Measurements from ENCODE around the gene GRAMD2B.
"Not testable (repeated sequence)": the region's sequence is repeated elsewhere in the genome, so short reads cannot be mapped to it uniquely, and the experiment has no call there.

GRAMD2B gene

DNA sequence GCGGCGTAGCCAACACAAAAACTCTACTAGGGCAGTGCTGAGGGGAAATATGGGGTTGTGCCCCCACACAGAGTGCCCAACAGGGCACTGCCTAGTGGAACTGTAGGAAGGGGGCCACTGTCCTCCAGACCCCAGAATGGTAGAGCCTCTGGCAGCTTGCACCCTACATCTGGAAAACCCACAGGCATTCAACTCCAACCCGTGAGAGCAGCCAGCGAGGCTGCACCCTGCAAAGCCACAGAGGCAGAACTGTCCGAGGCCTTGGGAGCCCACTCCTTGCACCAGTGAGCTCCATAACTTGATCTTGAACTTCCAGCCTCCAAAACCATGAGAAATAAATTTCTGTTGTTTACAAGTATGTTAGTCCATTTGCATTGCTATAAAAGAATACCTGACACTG, 27.7 kb downstream of the GRAMD2B start:
- DNase-seq = no peak

DNA sequence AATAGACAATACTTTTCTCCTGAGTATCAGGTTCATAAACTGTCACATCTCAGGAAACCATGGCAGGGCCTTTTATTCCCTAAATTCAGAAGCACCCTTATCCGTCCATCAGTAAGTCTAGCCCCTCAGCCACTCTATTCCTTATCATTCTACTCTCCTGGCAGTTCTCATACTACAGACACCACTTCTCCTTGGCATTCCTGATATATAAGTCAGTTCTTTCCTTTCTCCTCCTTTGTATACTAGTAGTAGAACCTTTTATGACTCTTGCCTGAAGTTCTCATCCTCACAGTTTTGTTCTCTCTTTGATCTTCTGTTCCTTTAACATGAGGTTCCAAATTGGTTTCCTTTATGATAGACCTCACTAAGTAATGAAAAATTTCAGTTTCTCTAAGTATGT, 29.3 kb downstream of the GRAMD2B start:
- DNase-seq = no peak

DNA sequence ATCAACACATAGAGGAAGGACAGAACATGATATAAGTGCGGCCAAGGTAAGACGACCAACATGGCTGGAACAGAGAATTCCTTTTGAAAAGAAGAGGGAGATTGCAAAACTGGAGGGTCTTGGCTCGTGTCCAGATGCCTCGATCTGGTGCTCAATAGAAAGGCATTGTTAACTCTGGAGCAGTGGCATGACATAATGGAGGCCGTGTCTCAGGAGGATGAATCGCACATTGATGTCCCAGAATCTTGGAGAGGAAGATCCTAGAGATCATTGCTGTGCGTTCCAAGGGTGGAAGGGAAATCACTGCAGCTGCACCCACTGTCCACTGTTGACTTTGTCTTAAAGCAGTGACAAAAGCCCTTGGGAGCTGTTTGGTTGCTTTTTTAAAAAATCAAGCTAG, 30.9 kb downstream of the GRAMD2B start:
- no peak for DNase-seq

DNA sequence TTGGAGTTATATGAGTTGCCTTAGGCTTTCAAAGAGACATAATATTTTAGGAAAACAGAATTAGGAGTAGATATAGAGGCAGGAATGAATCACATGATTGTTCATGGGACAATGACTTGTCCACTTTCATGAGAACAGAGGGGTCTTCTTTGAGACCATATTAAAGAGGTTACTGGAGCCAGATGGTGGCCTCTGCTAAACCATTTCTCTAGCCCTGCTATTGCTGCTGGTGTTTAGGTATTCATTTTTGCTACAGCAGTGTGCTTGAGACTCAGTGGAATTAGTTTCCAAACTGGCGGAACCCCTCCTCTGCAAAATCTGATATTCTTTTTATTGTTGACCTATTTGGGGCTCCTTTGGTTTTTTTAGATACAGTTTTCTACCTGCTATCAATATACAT, 31.3 kb downstream of the GRAMD2B start:
- DNase-seq = no peak

DNA sequence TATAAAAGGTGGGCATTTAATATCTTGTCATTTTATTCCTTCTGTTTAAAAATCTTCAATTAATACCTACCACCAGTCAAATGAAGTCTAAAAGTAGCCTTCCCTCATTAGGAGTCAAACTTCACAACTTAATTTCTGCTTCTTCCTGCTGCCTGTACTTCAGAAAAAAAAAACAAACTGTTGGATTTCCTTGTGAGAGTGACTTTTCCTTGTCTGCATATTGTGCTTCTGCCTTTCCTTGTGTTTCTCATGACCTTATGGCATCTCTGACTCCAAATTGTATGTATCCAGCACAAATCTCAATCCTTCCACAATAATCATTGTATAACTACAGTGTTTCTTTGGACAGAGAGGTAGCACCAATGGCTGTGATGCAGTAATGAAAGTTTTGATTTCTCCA, 32.1 kb downstream of the GRAMD2B start:
- DNase-seq = no peak

DNA sequence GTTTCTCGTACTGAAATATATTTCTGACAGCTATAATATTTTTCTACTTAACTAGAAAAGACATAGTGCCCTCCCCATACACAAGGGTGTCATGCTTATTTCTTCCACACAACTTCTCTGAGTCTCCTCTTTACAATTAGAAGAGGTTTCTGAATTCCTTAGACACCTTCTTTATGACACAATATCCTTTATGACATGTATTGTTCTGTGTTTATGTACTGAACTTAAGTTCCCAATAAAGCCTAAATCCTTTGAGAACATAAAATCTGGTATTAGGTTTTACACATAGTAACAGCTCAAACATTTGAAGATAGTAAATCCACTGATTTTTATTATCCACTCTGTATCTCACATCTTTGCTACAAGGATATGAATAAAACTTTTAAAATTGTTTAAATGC, 32.5 kb downstream of the GRAMD2B start:
- DNase-seq = no peak

DNA sequence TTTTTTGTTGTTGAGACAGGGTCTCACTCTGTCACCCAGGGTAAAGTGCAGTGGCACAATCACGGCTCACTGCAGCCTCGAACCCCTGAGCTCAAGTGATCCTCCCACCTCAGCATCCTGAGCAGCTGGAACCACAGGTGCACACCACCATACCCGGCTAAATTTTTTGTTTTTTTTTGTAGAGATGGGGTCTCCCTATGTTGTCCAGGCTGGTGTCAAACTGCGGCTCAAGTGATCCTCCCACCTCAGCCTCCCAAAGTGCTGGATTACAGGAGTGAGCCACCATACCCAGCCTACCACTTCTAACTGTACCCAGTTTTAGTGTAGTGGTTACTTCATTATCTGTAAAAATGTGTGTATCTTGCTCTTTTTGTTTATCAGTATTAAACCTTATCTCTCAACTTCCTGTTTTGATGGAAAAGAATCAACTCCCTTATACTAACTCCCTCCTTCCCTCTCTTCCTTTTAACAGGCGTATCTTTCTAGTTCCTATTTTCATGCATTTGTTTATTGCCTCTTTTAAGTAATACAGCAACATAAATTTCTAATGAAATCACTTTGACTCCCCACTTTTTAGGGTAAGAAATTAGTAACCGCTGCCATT, 33.1 kb downstream of the GRAMD2B start:
- DNase-seq = no peak

DNA sequence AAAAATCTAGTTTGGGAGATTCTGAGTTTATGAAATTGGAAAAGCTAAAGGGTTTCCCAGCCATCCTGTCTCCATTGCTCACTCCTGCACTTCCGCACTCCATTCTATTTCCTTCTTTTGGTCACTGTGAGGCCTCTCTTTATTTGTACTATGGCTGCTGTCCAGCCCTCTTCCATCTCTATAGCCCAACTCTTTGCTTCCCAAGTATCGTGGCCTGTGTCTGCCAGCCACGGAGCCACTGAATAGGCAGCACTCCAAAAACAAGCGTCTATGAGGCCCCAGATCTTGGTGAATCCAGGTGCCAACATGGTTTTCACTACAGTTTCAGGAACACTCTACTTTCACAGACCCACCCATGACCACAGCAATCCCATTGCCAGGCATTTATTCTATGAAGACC, 37.2 kb downstream of the GRAMD2B start:
- DNase-seq = no peak

DNA sequence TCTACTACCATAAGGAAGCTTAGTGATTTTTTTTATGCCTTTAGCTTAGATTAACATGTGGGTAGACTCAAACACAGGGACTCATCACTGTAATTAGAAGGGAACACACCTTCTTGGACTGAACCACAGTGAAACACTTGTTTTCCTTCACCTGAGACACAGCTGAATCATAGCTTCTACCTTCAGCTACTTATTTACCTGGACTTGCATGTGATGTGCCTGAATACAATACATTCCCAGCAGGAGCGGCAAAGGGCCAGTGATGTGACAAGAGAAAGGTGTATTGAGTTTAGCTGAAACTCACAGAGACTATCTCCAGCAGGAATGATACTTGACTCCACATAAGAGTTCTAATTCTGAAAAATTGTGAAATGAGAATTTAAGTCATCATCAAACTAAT, 37.8 kb downstream of the GRAMD2B start:
- no peak for DNase-seq

DNA sequence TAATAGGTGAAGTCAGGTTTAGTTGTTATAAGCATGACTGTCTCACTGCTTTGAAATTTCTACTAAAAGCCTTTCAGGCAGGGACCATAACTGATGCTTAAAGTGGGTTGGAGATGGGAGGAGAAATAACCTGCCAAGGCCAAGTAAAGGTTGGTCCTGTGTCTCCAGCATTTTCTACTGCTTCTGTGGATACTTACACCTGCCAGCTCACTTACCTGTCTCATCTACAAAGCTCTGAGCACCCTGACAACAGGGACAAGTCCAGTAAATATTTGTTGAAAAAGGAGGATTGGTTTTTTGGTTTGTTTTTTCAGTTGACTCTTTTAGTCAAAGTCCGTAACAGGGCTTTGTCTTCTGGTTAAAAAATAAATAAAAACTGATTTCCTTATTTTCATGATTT, 38.6 kb downstream of the GRAMD2B start:
- no peak for DNase-seq

DNA sequence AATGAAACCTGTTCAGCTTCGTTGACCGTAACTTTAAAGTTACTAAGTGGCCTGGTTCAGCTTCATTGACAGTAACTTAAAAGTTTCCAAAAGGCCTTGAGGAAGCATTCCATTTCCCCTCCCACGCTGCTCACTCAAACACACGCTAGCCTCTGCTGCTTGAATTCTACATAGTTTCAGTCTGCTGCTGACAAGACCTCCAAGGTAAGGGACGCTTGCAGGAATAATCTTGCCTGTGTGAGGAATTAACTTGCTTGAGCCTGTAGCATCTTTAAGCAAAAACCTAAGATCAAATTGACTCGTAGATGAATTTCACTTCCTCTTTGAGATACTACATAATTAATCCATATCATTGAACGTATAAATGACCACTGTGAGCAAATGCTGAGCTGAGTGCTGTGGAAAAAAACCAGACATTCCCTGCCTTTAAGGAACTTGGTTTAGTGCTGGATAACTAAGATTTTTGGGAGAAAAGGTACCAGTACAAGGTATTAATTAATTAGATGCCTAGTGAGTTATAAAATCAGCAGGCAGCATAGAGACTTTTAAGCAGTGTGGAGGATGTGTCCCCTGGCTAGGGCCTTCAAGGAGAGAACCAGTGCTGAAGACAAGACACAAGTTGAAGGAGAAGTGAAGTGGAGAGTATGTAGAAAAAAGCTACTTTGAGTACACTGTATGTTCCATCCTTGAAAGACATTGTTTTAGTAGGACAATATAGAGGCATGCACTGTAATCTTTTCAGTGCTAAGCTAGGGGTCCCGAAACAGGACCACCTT, 39.2 kb downstream of the GRAMD2B start:
- DNase-seq = no peak

DNA sequence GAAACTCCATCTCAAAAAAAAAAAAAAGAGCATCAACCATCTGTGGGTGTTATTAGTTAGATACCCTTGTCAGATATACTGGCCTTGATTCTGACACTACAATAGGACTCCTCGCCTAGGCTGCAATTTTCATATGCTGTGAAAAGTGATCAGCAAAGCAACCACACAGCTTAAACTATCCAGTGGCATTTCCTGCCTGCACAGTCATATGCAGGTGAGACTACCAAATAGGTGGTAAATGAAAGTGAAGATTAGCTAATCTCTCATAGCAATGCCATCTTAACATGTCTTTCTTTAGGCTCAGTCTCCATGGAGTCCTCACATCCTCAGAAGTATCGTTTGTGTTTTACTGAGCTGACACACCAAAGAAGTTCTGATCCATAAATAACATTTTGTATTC, 40.8 kb downstream of the GRAMD2B start:
- DNase-seq = no peak

DNA sequence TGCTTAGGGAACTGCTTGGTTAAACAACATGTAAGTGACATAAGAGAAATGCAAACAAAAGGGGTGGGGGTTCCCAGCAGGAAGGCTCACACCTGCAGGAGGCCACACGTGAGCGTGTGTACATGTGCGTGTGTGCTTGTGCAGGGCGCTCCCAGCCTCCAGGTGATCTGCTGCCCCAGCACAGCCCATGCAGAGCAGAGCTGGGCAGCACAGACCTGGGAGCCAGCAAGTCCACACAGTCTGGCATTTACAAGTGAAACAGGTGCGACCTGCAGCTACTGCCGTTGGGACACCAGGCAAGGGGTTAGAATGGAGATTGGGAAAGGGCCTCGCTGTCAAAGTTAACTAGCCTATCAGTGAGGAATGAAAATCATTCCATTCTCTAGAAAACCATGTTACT, 41.8 kb downstream of the GRAMD2B start:
- DNase-seq = no peak

DNA sequence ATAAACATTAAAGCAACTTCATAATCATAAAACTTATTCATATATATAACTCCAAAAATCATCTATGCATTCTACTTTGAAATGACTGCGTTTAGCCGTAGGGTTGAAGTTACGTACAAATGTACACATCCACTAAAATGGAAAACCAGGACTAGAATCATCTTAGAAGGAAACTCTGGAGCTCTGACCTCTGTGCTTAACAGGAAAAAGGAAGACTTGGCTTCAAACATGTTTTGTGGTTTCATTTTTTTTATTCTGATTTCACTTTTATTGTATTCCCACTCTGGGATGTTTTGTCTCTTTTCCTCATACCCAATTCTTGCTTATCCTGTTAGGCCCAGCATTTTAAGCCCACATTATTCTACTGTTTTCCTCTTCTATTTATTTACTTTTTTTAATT, 44.9 kb downstream of the GRAMD2B start:
- no peak for DNase-seq

DNA sequence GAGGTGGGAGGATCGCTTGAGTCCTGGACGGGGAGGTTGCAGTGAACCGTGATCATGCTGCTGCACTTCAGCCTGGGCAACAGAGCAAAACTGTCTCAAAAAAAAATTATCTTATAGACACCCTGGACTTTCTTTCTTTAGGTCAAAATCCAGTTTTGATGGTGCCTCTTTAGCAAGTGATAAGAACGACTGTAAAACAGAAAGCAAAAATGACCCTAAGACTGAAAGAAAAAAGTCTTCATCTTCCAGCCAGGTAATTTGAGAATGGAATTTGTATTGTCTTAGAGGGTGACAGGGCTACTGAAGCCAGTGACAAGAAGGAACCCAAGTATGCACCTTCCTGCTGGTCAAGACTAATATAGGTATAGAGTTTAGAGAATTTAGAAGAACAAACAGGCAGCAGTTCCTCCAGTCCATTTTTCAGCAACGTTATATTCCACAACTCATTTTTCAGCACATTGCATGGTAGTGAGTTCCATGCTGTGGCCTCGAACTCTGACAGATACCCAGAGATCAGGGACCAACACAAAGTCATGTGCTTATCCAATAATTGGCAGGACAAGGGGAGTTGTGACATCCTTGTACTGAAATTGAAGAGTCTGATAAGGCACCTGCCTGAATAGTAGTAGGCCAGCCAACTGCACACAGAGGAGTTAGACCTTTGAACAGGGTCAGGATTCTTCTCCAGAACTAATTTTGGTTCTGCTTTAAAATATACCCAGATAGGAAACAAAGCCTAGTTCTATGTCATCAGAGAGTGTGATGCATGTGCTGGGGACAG, 46.5 kb downstream of the GRAMD2B start:
- DNase-seq = no peak

DNA sequence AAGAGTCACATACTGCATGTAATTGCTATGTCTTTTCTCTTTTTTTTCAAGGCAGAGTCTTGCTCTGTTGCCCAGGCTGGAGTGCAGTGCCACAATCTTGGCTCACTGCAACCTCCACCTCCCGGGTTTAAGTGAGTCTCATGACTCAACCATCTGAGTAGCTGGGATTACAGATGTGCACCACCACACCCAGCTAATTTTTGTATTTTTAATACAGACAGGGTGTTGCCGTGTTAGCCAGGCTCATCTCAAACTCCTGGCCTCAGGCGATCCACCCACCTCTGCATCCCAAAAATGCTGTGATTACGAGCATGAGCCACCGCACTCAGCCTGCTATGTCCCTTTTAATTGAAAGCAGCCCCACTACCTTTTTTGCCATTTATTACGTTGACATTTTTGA, 47.3 kb downstream of the GRAMD2B start:
- not testable (repeated sequence) for DNase-seq

DNA sequence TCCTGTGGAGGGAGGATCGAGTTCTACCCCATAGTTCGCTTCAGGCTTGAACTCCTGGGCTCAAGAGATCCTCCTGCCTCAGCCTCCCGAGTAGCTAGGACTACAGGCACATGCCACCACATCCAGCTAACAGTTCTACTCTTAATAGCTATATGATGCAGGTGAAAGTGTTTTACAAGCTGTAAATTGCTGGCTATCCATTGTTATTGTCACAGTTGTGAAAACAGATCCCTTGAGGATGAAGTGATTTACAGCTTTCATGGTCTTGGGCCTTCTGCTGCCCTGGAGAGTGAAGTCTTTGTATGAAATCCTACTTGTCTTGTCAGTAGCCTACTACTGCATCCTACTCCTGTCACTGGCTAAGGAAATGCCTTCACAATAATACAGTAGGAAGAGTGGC, 48.0 kb downstream of the GRAMD2B start:
- DNase-seq = no peak

DNA sequence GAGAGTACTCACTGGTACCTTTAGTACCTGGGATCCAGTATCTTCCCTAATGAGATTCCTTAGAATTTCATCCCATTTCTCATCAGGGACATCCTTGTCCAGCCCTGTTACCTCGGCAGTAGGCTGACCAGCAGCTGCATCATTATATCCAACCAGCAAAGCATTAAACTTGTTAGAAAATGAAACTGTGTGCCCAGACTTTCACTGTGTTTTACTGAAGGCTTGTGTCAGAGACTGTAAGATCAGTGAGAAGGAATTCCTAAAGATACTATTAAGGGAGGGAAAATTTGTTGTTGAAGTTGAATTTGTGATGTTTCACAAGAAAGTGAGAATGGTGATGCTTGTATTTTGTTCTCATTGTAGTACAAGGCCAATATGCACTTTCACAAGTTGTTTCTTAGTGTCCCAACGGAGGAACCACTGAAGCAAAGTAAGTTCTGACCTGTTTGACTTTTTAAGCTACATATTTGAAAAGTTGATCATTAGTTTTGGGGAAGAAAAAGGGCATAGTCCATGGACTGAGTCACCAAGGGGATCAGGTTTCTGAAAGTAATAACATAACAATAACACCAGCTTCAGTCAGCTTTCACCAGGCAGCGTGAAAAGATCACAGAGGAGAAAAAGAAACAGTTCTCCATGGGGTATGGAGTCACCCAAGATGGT, 48.8 kb downstream of the GRAMD2B start:
- no peak for DNase-seq

DNA sequence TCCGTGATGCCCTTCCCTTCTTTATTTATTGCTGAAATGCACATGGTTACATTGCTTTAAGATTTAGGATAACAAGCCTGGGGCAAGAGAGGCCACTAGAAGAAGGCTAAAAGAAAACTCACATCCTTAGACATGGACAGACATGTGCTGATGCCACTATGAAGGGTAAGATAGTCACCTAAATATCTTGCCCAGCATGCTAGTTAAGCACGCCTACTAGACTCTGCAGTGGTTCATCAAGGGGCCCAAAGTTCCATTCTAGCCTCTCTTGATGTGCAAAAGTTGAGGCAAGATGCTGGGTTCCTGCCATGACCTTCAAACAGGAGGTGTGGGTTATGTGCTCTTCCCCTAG, 49.3 kb downstream of the GRAMD2B start:
- no peak for DNase-seq

DNA sequence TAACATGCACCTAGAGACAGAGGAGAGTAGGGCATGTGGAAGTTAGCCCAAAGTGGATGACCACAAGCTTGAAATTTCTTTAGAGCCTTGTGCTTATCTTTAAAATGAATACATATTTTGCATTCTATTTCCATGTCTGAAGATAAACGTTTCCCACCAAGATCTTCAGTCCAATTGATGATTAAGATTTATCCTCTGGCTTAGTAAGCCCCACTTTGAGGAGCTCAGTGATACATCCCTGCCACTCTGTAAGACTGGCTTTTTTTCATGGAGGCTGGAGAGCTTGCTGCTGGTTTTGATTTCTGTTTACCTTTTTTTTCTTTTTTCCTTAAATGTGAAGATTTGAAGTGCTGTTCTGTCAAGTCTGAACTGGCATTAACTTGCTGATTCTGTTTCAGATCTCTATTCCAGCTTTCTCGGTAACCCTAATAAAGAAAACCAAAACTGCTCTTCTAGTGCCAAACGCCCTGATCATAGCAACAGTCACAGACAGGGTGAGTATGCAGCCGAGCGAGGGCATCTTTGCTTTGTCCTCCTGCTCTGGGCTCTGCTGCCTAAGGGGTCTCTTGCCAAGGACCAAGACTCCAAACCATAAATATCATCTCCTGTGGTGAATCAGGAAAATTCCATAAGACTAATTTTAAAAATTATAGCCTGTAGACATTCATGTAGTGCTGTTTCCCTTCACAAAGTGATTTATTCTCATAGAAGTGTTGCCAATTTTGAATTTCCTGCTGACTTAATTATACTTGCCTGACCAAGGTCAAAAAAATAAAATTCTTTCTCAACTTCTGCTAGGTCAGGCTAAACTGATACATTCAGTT, 54.3 kb downstream of the GRAMD2B start:
- DNase-seq = no peak

DNA sequence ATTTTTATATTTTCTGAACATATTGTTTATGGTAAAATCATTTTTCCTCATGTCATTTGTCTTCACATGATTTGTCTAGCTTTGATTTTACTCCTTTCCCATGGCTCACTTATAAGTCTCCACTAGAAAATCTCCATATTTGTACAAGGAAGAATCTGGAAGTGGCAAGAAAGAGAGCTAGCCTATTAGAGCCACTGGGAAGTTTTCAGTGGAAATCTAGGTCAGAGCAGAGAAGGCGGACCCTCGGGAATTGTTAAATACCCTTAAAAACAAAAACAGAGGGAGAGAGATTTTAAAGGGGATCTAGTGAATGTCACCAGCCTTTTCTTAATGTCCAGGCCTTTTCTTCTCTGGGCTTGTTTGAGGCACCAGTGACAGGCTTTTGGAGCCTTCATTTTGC, 56.6 kb downstream of the GRAMD2B start:
- no peak for DNase-seq

DNA sequence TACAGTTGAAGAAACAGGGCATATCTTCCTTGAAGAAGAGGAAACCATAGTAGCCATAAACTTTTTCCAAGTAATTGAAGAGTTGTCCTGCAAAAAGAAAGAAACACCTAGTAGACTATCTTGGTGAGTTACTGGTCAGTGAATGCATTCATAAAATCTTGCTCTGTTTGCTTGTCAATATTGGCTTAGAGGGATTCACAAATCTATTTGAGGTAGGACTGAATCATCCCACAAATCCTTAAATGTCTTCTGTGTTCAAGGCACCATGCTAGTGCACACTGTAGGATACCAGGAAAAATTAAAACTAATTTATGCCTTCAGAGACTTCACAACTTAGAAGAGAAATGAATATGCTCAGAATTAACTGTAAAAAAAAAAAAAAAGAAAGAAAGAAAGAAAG, 57.6 kb downstream of the GRAMD2B start:
- no peak for DNase-seq

DNA sequence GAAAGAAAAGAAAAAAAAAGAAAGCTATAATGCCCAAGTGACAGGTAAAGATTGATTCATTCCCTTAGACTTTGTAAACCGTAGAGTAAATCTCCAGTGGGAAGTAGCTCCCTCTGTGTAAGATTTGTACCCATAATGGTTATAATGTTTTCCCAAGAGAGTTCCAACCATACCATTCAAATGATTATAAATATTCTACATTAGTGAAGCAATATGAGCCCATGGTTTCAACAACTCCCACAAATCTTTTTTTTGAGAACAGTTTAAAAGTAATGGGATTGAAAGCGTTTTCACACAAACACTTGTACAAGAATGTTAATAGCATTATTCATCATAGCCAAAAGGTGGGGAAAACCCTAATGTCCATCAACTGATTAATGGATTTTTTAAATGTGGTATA, 58.0 kb downstream of the GRAMD2B start:
- DNase-seq = no peak
